Spleen (tissue), 11 donors: ENCODE measurements around the gene HIVEP1. TPM values are rescaled to one million over a fixed set of nuclear protein-coding genes. Genes with fewer than 3 reads are reported as not detected.
A peak's percentile ranks its signal among the peaks of the same experiment; 100 is the strongest.

Source experiments
- DNase-seq: peaks from one replicate; pipeline ENCODE4 v3.0.0-alpha.2; 2020
- H3K27ac ChIP-seq, 8 donors: fragments of 200-600 bp; sonication (generic) in 7 of 8; 1 replicate in 4 of 8; 2 replicates in 4 of 8; pipeline versions ENCODE4 v1.5.0 to v1.8.0; 2016 to 2021; ENCODE audit warnings: inconsistent platforms in 4 of 8, mild to moderate bottlenecking in 4 of 8, moderate library complexity in 1 of 8
- H3K27me3 ChIP-seq, 7 donors: fragments of 200-600 bp; sonication (generic) in 6 of 7; replicated peaks in 1 of 7; 1 replicate in 4 of 7; 2 replicates in 3 of 7; pipeline versions ENCODE4 v1.5.0 to v1.8.0; 2016 to 2021; ENCODE audit warnings: inconsistent platforms in 3 of 7, mild to moderate bottlenecking in 1 of 7
- H3K36me3 ChIP-seq, 6 donors: fragments of 200-600 bp; sonication (generic) in 5 of 6; 1 replicate in 4 of 6; 2 replicates in 2 of 6; pipeline versions ENCODE4 v1.5.0 to v1.8.0; 2016 to 2021; ENCODE audit warnings: inconsistent platforms in 2 of 6
- H3K4me1 ChIP-seq, 6 donors: fragments of 200-600 bp; sonication (generic) in 5 of 6; 1 replicate in 3 of 6; 2 replicates in 3 of 6; pipeline versions ENCODE4 v1.5.0 to v1.8.0; 2016 to 2021; ENCODE audit warnings: inconsistent platforms in 3 of 6
- H3K4me3 ChIP-seq, 8 donors: fragments of 200-600 bp; sonication (generic) in 7 of 8; 1 replicate in 4 of 8; 2 replicates in 4 of 8; pipeline versions ENCODE4 v1.5.0 to v1.8.0; 2016 to 2021; ENCODE audit warnings: inconsistent platforms in 4 of 8, mild to moderate bottlenecking in 4 of 8, moderate library complexity in 2 of 8
- H3K9me3 ChIP-seq, 8 donors: fragments of 200-600 bp; sonication (generic) in 7 of 8; 1 replicate in 4 of 8; 2 replicates in 4 of 8; pipeline versions ENCODE4 v1.5.0 to v1.8.0; 2016 to 2021; ENCODE audit warnings: inconsistent platforms in 4 of 8
- POLR2A ChIP-seq, 3 donors: fragments of 450-650 bp; IDR thresholded peaks; one replicate each; pipeline ENCODE4 v1.5.1; 2017; ENCODE audit warnings: antibody characterized with exemption in 3 of 3, mild to moderate bottlenecking in 1 of 3
- POLR2AphosphoS5 ChIP-seq, 3 donors: sonication (generic); formaldehyde crosslinking; IDR thresholded peaks; one replicate each; pipeline ENCODE4 v1.5.1; 2017; ENCODE audit warnings: antibody characterized with exemption in 3 of 3
- WGBS, 5 donors: extraction: QIAGEN DNeasy Blood & Tissue Kit in 3 of 5; methylation state at CpG; one replicate each; pipeline versions ENCODE4 v1.1.5 to v1.1.7; 2013 to 2018; 5-methylcytosine and 5-hydroxymethylcytosine counted together
- intact Hi-C: fragments of 100-400 bp; cut with DNase I; formaldehyde crosslinking; loops from one replicate; pipeline ENCODE4 v1.15.0; 2023; ENCODE audit warnings: low total_unique reads
- polyA plus RNA-seq, 3 donors: library from polyadenylated mRNA; stranded (reverse); fragments of 200-250 nt; gene quantifications; one replicate each; pipeline ENCODE4 v1.2.1, GENCODE V29; 2013
- total RNA-seq, 7 donors: library from RNA; depleted of rRNA in 3 of 7; stranded (reverse); fragments of >200 nt in 3 of 7; fragmentation: NEBNext Ultra II Directional in 4 of 7; extraction: Animal tissue kit (Norgen Biotek cat#: 25700) in 4 of 7; gene quantifications; one replicate each; pipeline versions ENCODE4 v1.1.0 to v1.2.1, GENCODE V29; 2016 to 2021
- TF ChIP-seq, protein P1 (sequence below), 11 experiments: fragments of 200-600 bp in 7 of 11; fragments of 450-650 bp in 4 of 11; sonication (generic) in 4 of 11; IDR thresholded peaks in 8 of 11; conservative IDR thresholded peaks in 3 of 11; 1 replicate in 7 of 11; 2 replicates in 4 of 11; pipeline versions ENCODE4 v1.4.0 to v1.8.0; 2016 to 2021; ENCODE audit warnings: antibody characterized with exemption in 11 of 11, inconsistent platforms in 4 of 11, mild to moderate bottlenecking in 1 of 11
- donor health status: healthy with polysubstance abuse.
- donor health status: DM: no; HTN: no; CAD: no; lungs with moderate emphysema.
- donor health status: DM: no; HTN: no; CAD: no.
- donor health status: Bipolar disorder and iron deficiency.
- donor health status: healthy.
- donor health status: DM: no; HTN: no; CAD: no.
- donor health status: DM: yes; HTN: yes; CAD: no.

The HIVEP1 gene
- total and polyA plus RNA-seq, 10 donors, result 2.8 to 64.1 (median 39.7) TPM

DNA sequence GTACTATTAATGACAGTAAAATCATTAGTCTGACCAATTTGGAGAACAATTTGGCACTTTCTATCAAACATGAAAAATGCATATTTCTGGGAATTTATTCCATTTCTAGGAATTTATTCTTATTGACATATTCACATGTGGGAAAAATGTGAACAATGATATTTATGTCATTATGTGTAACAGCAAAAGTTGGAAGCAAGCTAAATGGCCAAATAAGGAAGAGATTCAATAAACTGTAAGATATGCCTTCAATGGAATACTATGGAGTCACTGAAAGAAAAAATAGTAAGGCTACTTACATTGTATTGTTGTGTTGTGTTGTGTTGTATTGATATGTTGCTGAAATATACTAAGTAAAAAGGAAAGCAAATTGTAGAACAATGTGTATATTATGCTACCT, 177.5 kb downstream of the HIVEP1 start:
- no peak for TF ChIP-seq POLR2A (IDR thresholded peaks at IDR 0.05)
- TF ChIP-seq POLR2AphosphoS5 (IDR thresholded peaks at IDR 0.05), result no peak
- TF ChIP-seq, protein P1, sequence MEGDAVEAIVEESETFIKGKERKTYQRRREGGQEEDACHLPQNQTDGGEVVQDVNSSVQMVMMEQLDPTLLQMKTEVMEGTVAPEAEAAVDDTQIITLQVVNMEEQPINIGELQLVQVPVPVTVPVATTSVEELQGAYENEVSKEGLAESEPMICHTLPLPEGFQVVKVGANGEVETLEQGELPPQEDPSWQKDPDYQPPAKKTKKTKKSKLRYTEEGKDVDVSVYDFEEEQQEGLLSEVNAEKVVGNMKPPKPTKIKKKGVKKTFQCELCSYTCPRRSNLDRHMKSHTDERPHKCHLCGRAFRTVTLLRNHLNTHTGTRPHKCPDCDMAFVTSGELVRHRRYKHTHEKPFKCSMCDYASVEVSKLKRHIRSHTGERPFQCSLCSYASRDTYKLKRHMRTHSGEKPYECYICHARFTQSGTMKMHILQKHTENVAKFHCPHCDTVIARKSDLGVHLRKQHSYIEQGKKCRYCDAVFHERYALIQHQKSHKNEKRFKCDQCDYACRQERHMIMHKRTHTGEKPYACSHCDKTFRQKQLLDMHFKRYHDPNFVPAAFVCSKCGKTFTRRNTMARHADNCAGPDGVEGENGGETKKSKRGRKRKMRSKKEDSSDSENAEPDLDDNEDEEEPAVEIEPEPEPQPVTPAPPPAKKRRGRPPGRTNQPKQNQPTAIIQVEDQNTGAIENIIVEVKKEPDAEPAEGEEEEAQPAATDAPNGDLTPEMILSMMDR (IDR thresholded peaks at IDR 0.05 in 8 of 11, conservative IDR thresholded peaks at IDR 0.05 in 3 of 11), result no peak
- intact Hi-C loops, result no loop called here
- Histone ChIP-seq H3K9me3 (no peaks in the 10 kb centered on the region), H3K4me1 (no peaks in the 10 kb centered on the region), H3K4me3 (no peak overlapping the region), H3K27me3 (no peaks in the 10 kb centered on the region), H3K27ac (no peak overlapping the region), H3K36me3 (no peaks in the 10 kb centered on the region)
- DNase-seq, result no peak

- TF ChIP-seq POLR2AphosphoS5 (IDR thresholded peaks at IDR 0.05) (no peak), POLR2A (IDR thresholded peaks at IDR 0.05) (no peak)
- TF ChIP-seq, protein P1 (IDR thresholded peaks at IDR 0.05 in 8 of 11, conservative IDR thresholded peaks at IDR 0.05 in 3 of 11), result no peak
- no peaks in the 10 kb centered on the region for H3K27me3 ChIP-seq
- no peaks in the 10 kb centered on the region for H3K9me3 ChIP-seq
- no peaks in the 10 kb centered on the region for H3K4me1 ChIP-seq
- intact Hi-C loops, result no loop called here
- DNase-seq, result no peak
- WGBS, 5 donors, result 89 to 95% (median 90%) methylated on average over 7 of the region's 7 CpGs
- no peak overlapping the region for H3K27ac ChIP-seq
- H3K4me3 ChIP-seq, result no peak overlapping the region
- H3K36me3 ChIP-seq, result no peaks in the 10 kb centered on the region
Measured at GRCh38 chr6:12190252-12190651, 178.1 kb downstream of the HIVEP1 start.

DNA sequence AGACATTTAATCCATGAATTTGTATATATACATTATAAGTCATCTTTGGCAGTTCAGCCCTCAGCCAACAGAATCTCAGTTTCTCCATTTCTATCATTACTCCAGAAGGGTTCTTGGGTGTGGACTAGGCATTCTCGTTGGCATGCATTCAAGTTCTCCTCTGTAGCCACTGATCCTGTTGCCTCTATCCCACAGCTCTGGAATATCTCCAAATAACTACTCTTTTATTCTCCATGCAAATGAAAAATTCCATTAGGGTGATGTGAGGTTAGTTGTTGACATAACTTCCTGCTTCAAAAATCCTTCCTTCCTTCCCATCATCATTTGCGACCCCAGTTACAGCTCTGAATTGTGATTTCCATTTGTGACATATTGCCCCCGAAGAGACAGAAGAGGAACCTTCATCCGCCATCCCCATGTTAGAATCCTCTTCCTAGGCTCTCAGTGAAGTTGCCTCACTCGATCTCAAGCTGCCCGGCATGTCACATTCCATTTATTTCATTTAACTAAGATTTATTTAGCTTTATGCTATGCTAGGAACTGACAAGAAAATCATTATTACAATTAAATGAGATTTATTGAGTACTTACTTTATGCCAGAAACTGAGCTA, 184.3 kb downstream of the HIVEP1 start:
- H3K27me3 ChIP-seq, result no peaks in the 10 kb centered on the region
- intact Hi-C loops, result no loop called here
- 65 to 87% (median 73%) methylated on average over 6 of the region's 6 CpGs for WGBS, 5 donors
- no peaks in the 10 kb centered on the region for H3K4me1 ChIP-seq
- no peak for DNase-seq
- H3K27ac ChIP-seq, result peak overlapping the region in 2 of 8 donors; percentile 6 to 22
- H3K4me3 ChIP-seq, result no peak overlapping the region
- no peaks in the 10 kb centered on the region for H3K9me3 ChIP-seq
- H3K36me3 ChIP-seq, result no peaks in the 10 kb centered on the region
- TF ChIP-seq POLR2AphosphoS5 (IDR thresholded peaks at IDR 0.05), result no peak
- no peak for TF ChIP-seq POLR2A (IDR thresholded peaks at IDR 0.05)
- TF ChIP-seq, protein P1 (IDR thresholded peaks at IDR 0.05 in 8 of 11, conservative IDR thresholded peaks at IDR 0.05 in 3 of 11), result no peak

DNA sequence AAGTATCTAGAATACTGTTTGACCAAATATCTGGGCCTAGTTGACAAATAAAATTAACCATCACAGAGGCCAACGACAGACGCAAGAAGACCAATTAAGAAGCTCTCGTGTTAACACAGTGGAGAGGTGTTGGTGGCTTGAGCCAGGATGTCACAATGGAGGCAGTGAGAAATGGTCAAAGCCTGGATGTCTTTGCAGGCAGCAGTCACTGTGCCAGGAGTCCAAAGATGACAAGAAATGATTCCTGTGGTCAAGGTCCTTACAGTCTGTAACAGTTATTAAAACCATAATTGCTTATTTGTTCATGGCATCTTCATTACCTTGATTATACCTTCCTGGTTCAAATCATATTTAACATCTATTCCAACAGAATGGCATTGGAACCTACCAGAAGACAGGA, 186.7 kb downstream of the HIVEP1 start:
- no peak for TF ChIP-seq POLR2AphosphoS5 (IDR thresholded peaks at IDR 0.05)
- TF ChIP-seq, protein P1 (IDR thresholded peaks at IDR 0.05 in 8 of 11, conservative IDR thresholded peaks at IDR 0.05 in 3 of 11), result no peak
- no peak for TF ChIP-seq POLR2A (IDR thresholded peaks at IDR 0.05)
- no peak for DNase-seq
- Histone ChIP-seq H3K9me3 (no peaks in the 10 kb centered on the region), H3K4me1 (no peaks in the 10 kb centered on the region), H3K27me3 (no peaks in the 10 kb centered on the region), H3K4me3 (no peak overlapping the region), H3K27ac (no peak overlapping the region), H3K36me3 (no peaks in the 10 kb centered on the region)
- intact Hi-C loops, result no loop called here
- 93 to 98% (median 95%) methylated on average over 3 of the region's 3 CpGs for WGBS, 5 donors
